Neural cell (in vitro differentiated cells): ENCODE data around the gene RIMS1. TPM values are rescaled to one million over a fixed set of nuclear protein-coding genes. Genes with fewer than 3 reads are reported as not detected.

Experiments
- H2AFZ ChIP-seq: fragments of 200-600, 300-800 bp; sonication (generic), shearing (Covaris generic); 2 replicates; pipeline ENCODE4 v1.6.0; 2014; ENCODE audit warnings: low read depth, mild to moderate bottlenecking, antibody characterized with exemption, low read length, moderate library complexity
- H3F3A ChIP-seq: fragments of 200-600 bp; shearing (Covaris generic); 2 replicates; pipeline ENCODE4 v1.6.1; 2016; ENCODE audit warnings: mild to moderate bottlenecking, moderate library complexity, mixed read lengths, antibody characterized with exemption, low read length; ENCODE audit not compliant: insufficient read depth, poor library complexity, severe bottlenecking
- H3K27ac ChIP-seq: fragments of 200-600, 300-800 bp; sonication (generic), shearing (Covaris generic); 2 replicates; pipeline ENCODE4 v1.5.1; 2014; ENCODE audit warnings: mild to moderate bottlenecking, low read length, moderate library complexity
- H3K27me3 ChIP-seq: fragments of 300-800, 200-600 bp; sonication (generic), shearing (Covaris generic); 2 replicates; pipeline ENCODE4 v1.6.0; 2014; ENCODE audit warnings: mild to moderate bottlenecking, low read depth, low read length, moderate library complexity; ENCODE audit not compliant: insufficient read depth
- H3K36me3 ChIP-seq: fragments of 300-800, 200-600 bp; sonication (generic), shearing (Covaris generic); 2 replicates; pipeline ENCODE4 v1.5.1; 2014; ENCODE audit warnings: mild to moderate bottlenecking, antibody characterized with exemption, low read length, moderate library complexity; ENCODE audit not compliant: insufficient read depth
- H3K4me2 ChIP-seq: fragments of 300-800, 200-600 bp; sonication (generic), shearing (Covaris generic); 2 replicates; pipeline ENCODE4 v1.6.0; 2014; ENCODE audit warnings: mild to moderate bottlenecking, low read length
- H3K4me3 ChIP-seq: fragments of 300-800, 200-600 bp; sonication (generic), shearing (Covaris generic); 2 replicates; pipeline ENCODE4 v1.5.1; 2014; ENCODE audit warnings: mild to moderate bottlenecking, low read length, moderate library complexity
- H3K79me2 ChIP-seq: fragments of 200-600 bp; shearing (Covaris generic); replicated peaks from 2 replicates; pipeline ENCODE4 v1.6.0; 2014; ENCODE audit warnings: mild to moderate bottlenecking, low read length, moderate library complexity; ENCODE audit not compliant: insufficient read depth
- H3K9ac ChIP-seq: fragments of 300-800, 200-600 bp; sonication (generic), shearing (Covaris generic); 2 replicates; pipeline ENCODE4 v1.6.1; 2016; ENCODE audit warnings: mild to moderate bottlenecking, low read length, mixed read lengths
- H3K9me2 ChIP-seq: fragments of 200-600 bp; shearing (Covaris generic); 2 replicates; pipeline ENCODE4 v1.6.1; 2016; ENCODE audit warnings: mild to moderate bottlenecking, low read length, mixed read lengths; ENCODE audit not compliant: insufficient read depth
- H3K9me3 ChIP-seq: fragments of 200-600, 300-800 bp; sonication (generic), shearing (Covaris generic); 2 replicates; pipeline ENCODE4 v1.6.1; 2016; ENCODE audit warnings: mild to moderate bottlenecking, mixed run types, low read length, moderate library complexity, mixed read lengths
- H4K20me1 ChIP-seq: fragments of 200-600 bp; shearing (Covaris generic); 2 replicates; pipeline ENCODE4 v1.6.1; 2016; ENCODE audit warnings: mild to moderate bottlenecking, mixed run types; ENCODE audit not compliant: insufficient read depth
- EP300 ChIP-seq: fragments of 450-650 bp; conservative IDR thresholded peaks from 2 replicates; pipeline ENCODE4 v1.6.1; 2014; ENCODE audit warnings: antibody characterized with exemption, mild to moderate bottlenecking, moderate library complexity; ENCODE audit not compliant: poor library complexity, severe bottlenecking
- EZH2 ChIP-seq: fragments of 200-600, 300-800 bp; shearing (Covaris generic), sonication (generic); IDR thresholded peaks from 2 replicates; pipeline ENCODE4 v1.6.1; 2014; ENCODE audit warnings: antibody characterized with exemption, low read length, borderline replicate concordance, mild to moderate bottlenecking; ENCODE audit not compliant: insufficient read depth, poor library complexity, severe bottlenecking
- MXI1 ChIP-seq: fragments of 450-650 bp; conservative IDR thresholded peaks from 2 replicates; pipeline ENCODE4 v1.6.1; 2014; ENCODE audit warnings: antibody characterized with exemption, mild to moderate bottlenecking; ENCODE audit not compliant: poor library complexity, severe bottlenecking
- POLR2AphosphoS5 ChIP-seq: IDR thresholded peaks from 2 replicates; pipeline ENCODE4 v1.6.1; 2012
- RAD21 ChIP-seq: fragments of 450-650 bp; conservative IDR thresholded peaks from 2 replicates; pipeline ENCODE4 v1.6.1; 2014; ENCODE audit warnings: antibody characterized with exemption, mild to moderate bottlenecking, moderate library complexity
- SMC3 ChIP-seq: fragments of 450-650 bp; conservative IDR thresholded peaks from 2 replicates; pipeline ENCODE4 v1.6.1; 2014; ENCODE audit warnings: antibody characterized with exemption, mild to moderate bottlenecking, moderate library complexity; ENCODE audit not compliant: poor library complexity
- TAF1 ChIP-seq: IDR thresholded peaks from 2 replicates; pipeline ENCODE4 v1.6.1; 2012; ENCODE audit warnings: low read depth
- polyA plus RNA-seq: library from polyadenylated mRNA; depleted of rRNA; stranded (reverse); fragments of >200 nt; gene quantifications from 2 replicates; pipeline ENCODE4 v1.2.3, GENCODE V29; 2014
- TF ChIP-seq, protein P1 (sequence below): fragments of 450-650 bp; IDR thresholded peaks from 2 replicates; pipeline ENCODE4 v1.5.1; 2014; ENCODE audit warnings: antibody characterized with exemption, mild to moderate bottlenecking, moderate library complexity; ENCODE audit not compliant: poor library complexity, severe bottlenecking
- TF ChIP-seq, protein P2 (sequence below): IDR thresholded peaks from 2 replicates; pipeline ENCODE4 v1.6.1; 2012; ENCODE audit warnings: borderline replicate concordance

Gene RIMS1
- polyA plus RNA-seq, 1 donor from 2014 or later, result 17.8 TPM

DNA sequence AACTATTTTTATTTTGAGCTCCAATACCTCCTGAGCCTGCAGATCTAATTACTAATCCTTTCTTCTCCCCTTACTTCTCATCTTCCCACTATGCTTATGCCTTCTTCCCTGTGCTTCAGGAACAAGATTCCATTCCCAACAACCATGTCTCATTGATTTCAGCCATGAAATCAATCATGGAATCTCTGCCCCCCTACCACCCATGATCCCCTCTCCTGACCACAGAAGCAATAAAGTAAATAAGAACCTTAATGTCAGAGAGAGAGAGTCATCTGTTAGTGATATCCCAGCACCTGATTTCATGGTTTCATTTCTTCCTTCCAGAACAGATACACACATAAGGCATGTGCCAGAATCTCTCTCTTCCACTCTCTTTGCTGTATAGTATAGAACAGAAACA is 395.9 kb downstream of the RIMS1 start:
- Histone ChIP-seq H3K36me3 (no peaks in the 10 kb centered on the region), H3K9me3 (no peaks in the 10 kb centered on the region)

DNA sequence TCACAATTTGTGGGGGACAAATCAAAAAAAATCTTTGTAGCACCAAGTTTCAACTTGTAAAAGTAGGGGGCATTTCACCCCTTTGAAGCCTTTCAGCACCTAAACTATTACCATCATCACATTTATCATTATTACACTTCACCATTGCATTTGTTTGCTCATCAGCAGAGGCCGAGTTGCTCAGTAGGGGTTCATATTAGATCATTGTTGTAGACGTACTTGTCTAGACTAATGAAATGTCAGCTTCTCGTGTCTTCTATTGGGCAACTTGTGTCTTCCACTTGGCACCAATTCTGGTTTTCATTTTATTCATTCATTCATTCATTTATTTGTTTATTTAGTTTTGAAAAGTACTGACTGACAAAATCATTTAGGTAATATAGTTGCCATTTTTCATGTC is 397.2 kb downstream of the RIMS1 start:
- no peak overlapping the region for H3K4me2 ChIP-seq
- H3K9me2 ChIP-seq, result no peaks in the 10 kb centered on the region
- H4K20me1 ChIP-seq, result no peaks in the 10 kb centered on the region
- no peak overlapping the region for H3K4me3 ChIP-seq
- H3K27ac ChIP-seq, result no peak overlapping the region
- no peaks in the 10 kb centered on the region for H3K27me3 ChIP-seq
- H3K9ac ChIP-seq, result no peak overlapping the region
- TF ChIP-seq POLR2AphosphoS5 (no peak), SMC3 (no peak), TAF1 (no peak), EP300 (no peak), EZH2 (no peak), RAD21 (no peak), MXI1 (no peak)
- TF ChIP-seq, protein P1, sequence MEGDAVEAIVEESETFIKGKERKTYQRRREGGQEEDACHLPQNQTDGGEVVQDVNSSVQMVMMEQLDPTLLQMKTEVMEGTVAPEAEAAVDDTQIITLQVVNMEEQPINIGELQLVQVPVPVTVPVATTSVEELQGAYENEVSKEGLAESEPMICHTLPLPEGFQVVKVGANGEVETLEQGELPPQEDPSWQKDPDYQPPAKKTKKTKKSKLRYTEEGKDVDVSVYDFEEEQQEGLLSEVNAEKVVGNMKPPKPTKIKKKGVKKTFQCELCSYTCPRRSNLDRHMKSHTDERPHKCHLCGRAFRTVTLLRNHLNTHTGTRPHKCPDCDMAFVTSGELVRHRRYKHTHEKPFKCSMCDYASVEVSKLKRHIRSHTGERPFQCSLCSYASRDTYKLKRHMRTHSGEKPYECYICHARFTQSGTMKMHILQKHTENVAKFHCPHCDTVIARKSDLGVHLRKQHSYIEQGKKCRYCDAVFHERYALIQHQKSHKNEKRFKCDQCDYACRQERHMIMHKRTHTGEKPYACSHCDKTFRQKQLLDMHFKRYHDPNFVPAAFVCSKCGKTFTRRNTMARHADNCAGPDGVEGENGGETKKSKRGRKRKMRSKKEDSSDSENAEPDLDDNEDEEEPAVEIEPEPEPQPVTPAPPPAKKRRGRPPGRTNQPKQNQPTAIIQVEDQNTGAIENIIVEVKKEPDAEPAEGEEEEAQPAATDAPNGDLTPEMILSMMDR, result no peak
- TF ChIP-seq, protein P2, sequence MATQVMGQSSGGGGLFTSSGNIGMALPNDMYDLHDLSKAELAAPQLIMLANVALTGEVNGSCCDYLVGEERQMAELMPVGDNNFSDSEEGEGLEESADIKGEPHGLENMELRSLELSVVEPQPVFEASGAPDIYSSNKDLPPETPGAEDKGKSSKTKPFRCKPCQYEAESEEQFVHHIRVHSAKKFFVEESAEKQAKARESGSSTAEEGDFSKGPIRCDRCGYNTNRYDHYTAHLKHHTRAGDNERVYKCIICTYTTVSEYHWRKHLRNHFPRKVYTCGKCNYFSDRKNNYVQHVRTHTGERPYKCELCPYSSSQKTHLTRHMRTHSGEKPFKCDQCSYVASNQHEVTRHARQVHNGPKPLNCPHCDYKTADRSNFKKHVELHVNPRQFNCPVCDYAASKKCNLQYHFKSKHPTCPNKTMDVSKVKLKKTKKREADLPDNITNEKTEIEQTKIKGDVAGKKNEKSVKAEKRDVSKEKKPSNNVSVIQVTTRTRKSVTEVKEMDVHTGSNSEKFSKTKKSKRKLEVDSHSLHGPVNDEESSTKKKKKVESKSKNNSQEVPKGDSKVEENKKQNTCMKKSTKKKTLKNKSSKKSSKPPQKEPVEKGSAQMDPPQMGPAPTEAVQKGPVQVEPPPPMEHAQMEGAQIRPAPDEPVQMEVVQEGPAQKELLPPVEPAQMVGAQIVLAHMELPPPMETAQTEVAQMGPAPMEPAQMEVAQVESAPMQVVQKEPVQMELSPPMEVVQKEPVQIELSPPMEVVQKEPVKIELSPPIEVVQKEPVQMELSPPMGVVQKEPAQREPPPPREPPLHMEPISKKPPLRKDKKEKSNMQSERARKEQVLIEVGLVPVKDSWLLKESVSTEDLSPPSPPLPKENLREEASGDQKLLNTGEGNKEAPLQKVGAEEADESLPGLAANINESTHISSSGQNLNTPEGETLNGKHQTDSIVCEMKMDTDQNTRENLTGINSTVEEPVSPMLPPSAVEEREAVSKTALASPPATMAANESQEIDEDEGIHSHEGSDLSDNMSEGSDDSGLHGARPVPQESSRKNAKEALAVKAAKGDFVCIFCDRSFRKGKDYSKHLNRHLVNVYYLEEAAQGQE, result no peak
- H2AFZ ChIP-seq, result no peak overlapping the region
- H3K36me3 ChIP-seq, result no peaks in the 10 kb centered on the region
- H3K79me2 ChIP-seq, result no peaks in the 10 kb centered on the region
- H3F3A ChIP-seq, result no peaks in the 10 kb centered on the region
- no peaks in the 10 kb centered on the region for H3K9me3 ChIP-seq

More for the DNA sequence above, 395.9 kb downstream of the RIMS1 start:
- no peak for TF ChIP-seq SMC3
- no peak for TF ChIP-seq MXI1
- no peak for TF ChIP-seq EP300
- TF ChIP-seq TAF1, result no peak
- no peak for TF ChIP-seq RAD21
- TF ChIP-seq EZH2, result no peak
- no peak for TF ChIP-seq POLR2AphosphoS5
- Histone ChIP-seq H3K4me2 (no peak overlapping the region), H3K27ac (no peak overlapping the region), H3K9ac (no peak overlapping the region), H4K20me1 (no peaks in the 10 kb centered on the region), H3K4me3 (no peak overlapping the region), H3K27me3 (no peaks in the 10 kb centered on the region), H3F3A (no peaks in the 10 kb centered on the region), H3K9me2 (no peaks in the 10 kb centered on the region), H3K79me2 (no peaks in the 10 kb centered on the region), H2AFZ (no peak overlapping the region)
